ENCODE results near the gene OR51D1.

Gene OR51D1

GRCh38 chr11:4636962-4637661 lies at the start of gene OR51D1:
Gene OR51D1 (plus strand): TSS chr11:4637477. CDS start chr11:4639791, 2,314 bp downstream.
- peak; percentile 4 to 21 for DNase-seq

- DNase-seq = no peak
Observed at GRCh38 chr11:4589017-4589416, 48.3 kb upstream of the OR51D1 start.

GRCh38 chr11:4593739-4594138 lies 43.5 kb upstream of the OR51D1 start, which contains the start of gene OR52I1:
Gene OR52I1 (plus strand): TSS chr11:4594039. CDS start chr11:4594039, 0 bp downstream.
- no peak for DNase-seq

- no peak for DNase-seq
Observed at GRCh38 chr11:4605057-4605456, 32.2 kb upstream of the OR51D1 start.

GRCh38 chr11:4606231-4607015 lies 30.9 kb upstream of the OR51D1 start:
- DNase-seq = no peak

- DNase-seq = no peak
Observed at GRCh38 chr11:4607096-4607495, 30.2 kb upstream of the OR51D1 start.

- DNase-seq = peak; percentile 86 to 94
Observed at GRCh38 chr11:4607781-4608666, 29.3 kb upstream of the OR51D1 start, which contains the start of gene TRIM68. Gene TRIM68 (minus strand): TSS chr11:4608231. CDS start chr11:4605504, 2,727 bp downstream.

GRCh38 chr11:4610258-4610935 lies 26.9 kb upstream of the OR51D1 start:
- peak in 1 of 2 donors; percentile 27 for DNase-seq

GRCh38 chr11:4611986-4612385 lies 25.3 kb upstream of the OR51D1 start:
- no peak for DNase-seq

- no peak for DNase-seq
Observed at GRCh38 chr11:4615856-4616444, 21.3 kb upstream of the OR51D1 start.

GRCh38 chr11:4619514-4619913 lies 17.8 kb upstream of the OR51D1 start:
- DNase-seq = no peak

GRCh38 chr11:4626207-4627099 lies 10.8 kb upstream of the OR51D1 start:
- peak in 1 of 2 donors; percentile 42 for DNase-seq

- DNase-seq = no peak
Observed at GRCh38 chr11:4636136-4636535, 1.1 kb upstream of the OR51D1 start.

GRCh38 chr11:4637662-4638047 lies 378 bp downstream of the OR51D1 start:
- DNase-seq = no peak

- DNase-seq = no peak
Observed at GRCh38 chr11:4639931-4640330, 2.7 kb downstream of the OR51D1 start.

- no peak for DNase-seq
Observed at GRCh38 chr11:4641501-4641900, 4.2 kb downstream of the OR51D1 start.

GRCh38 chr11:4642043-4642442 lies 4.8 kb downstream of the OR51D1 start:
- no peak for DNase-seq

- no peak for DNase-seq
Observed at GRCh38 chr11:4643076-4643475, 5.8 kb downstream of the OR51D1 start.

- DNase-seq = no peak
Observed at GRCh38 chr11:4643682-4644081, 6.4 kb downstream of the OR51D1 start, which contains the start of gene OR51E1. Gene OR51E1 (plus strand): TSS chr11:4643982. CDS start chr11:4652527, 8,545 bp downstream.

GRCh38 chr11:4644233-4644632 lies 7.0 kb downstream of the OR51D1 start:
- DNase-seq = no peak

GRCh38 chr11:4645974-4646373 lies 8.7 kb downstream of the OR51D1 start:
- no peak for DNase-seq

Measured in bone marrow (tissue), 2 donors.